Measurements from ENCODE around the gene ADAT1.
A peak's percentile ranks its signal among the peaks of the same experiment; 100 is the strongest.

ADAT1 gene, protein sequence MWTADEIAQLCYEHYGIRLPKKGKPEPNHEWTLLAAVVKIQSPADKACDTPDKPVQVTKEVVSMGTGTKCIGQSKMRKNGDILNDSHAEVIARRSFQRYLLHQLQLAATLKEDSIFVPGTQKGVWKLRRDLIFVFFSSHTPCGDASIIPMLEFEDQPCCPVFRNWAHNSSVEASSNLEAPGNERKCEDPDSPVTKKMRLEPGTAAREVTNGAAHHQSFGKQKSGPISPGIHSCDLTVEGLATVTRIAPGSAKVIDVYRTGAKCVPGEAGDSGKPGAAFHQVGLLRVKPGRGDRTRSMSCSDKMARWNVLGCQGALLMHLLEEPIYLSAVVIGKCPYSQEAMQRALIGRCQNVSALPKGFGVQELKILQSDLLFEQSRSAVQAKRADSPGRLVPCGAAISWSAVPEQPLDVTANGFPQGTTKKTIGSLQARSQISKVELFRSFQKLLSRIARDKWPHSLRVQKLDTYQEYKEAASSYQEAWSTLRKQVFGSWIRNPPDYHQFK

DNA sequence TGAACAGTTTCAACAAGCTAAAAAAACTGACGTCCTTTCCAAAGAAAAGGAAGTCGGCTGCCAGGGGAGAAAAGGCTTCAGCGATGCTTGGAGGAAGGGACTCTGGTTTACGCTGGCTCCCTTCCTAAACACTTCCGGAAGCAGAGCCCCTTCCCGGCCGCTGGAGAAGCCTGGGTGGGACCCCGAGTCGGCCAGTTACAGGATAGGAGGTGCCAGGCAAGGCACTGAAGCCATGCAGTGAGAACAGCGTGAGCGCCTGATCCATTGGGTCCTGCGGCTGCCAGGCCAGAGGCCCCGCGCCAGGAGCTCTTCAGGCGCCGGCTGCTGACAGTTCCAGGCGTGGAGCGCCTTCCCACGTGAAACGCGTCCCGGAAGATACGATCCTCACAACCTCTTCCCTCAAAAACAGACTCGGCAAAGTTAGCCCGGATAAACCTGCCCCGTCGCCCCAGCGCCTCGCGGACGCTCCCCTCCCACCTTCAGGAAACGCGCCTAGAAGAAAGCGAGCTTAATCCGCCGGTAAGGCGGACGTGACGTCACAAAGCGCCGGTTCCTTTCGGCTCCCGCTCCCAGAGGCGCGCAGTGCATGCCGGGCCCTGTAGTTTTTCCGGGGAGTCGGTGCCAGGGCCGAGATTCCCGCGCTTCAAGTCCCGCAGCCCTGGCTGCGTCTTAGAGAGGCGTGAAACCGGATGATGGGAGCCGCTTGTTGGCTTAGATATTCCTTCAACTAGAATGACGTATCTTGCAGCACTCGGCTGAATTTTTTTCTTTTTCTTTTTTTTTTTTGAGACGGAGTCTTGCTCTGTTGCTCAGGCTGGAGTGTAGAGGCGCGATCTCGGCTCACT lies at the start of gene ADAT1:
ADAT1 (minus strand) TSS at position 521 of the 845 bp plus-strand sequence. CDS start 2,482 bp downstream, outside the sequence.
- Histone ChIP-seq H3K9me3 (ENCODE audit: control insufficient read depth, insufficient read depth, low read length) (no peaks in the 10 kb centered on the region), H3K4me1 (ENCODE audit: insufficient read depth, low read length) (no peaks in the 10 kb centered on the region), H3K36me3 (ENCODE audit: insufficient read depth, low read length) (peaks cover 18% of the 10 kb centered on the region), H3K9ac (ENCODE audit: low read depth, low read length) (peak within 1 kb of the TSS; percentile 73)

DNA sequence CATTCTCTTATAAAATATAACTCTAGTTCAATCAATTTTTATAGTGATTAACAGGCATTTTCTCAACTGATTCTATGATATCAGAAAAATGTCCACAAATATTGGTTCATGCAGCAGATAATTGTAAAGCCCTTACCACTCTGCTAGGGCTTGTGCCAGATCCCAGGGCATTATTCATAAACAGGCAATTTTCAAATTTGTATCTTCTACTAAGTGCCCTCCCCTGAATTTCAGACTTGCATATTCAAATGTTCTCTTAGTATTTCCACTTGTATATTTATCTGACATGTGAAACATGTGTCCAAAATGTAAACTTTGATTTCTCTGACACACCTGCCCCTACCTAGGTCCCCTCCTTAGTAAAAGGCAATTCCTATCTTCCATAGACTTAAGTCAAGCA lies 44.4 kb upstream of the ADAT1 start:
- H3K9ac ChIP-seq (ENCODE audit: low read depth, low read length), result no peak overlapping the region

DNA sequence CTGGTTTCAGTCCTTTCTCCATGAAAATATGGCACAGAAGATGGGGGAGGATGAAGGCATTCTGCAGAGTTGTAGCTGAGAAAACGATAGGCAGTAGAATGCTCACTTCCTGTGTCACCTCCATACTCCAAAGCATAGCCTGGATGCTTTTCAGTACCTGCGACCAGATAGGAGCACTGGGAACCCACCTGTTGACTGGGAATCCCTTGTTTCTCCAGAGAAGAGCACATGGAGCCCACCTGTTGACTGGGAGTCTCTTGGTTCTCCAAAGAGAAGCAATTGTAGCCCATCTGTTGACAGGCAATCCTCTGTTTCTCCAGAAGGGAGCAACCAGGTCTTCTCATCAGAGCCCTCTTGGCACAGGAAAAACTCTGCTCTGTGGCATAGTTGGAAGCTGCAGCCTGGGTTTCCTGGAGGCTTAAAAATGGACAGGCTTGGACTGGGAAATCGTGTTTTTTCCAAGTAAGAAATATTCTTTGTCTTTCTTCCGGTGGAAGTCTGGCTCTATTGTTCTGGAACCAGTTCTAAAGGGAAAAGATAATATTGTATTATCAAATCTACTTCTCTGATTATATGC lies 37.7 kb upstream of the ADAT1 start:
- Histone ChIP-seq H3K9ac (ENCODE audit: low read depth, low read length) (no peak overlapping the region), H3K36me3 (ENCODE audit: insufficient read depth, low read length) (peaks cover 6% of the 10 kb centered on the region), H3K4me1 (ENCODE audit: insufficient read depth, low read length) (no peaks in the 10 kb centered on the region), H3K9me3 (ENCODE audit: control insufficient read depth, insufficient read depth, low read length) (no peaks in the 10 kb centered on the region)

More for the DNA sequence above, 44.4 kb upstream of the ADAT1 start:
- H3K36me3 ChIP-seq (ENCODE audit: insufficient read depth, low read length), result no peaks in the 10 kb centered on the region
- H3K4me1 ChIP-seq (ENCODE audit: insufficient read depth, low read length), result no peaks in the 10 kb centered on the region
- no peaks in the 10 kb centered on the region for H3K9me3 ChIP-seq (ENCODE audit: control insufficient read depth, insufficient read depth, low read length)

DNA sequence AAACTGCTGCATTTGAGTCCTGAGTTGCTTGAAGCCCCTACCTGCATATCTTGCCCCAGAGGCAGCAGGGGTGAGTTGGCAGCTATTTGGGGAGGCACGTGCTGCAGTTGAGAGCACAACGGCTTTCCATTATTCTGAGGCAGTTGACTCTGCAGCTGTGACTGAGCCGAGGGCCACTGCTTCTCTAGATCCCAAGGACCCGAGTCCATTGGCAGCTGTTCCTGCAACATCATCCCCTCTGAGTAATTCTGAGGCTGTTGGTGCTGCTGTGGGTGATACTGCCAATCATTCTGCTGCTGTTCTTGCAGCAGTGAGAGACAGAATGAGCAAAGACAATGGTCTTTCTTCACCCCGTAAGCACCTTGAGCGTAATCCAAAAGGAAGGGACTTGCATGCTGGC lies 37.2 kb upstream of the ADAT1 start:
- H3K9ac ChIP-seq (ENCODE audit: low read depth, low read length), result no peak overlapping the region
- H3K36me3 ChIP-seq (ENCODE audit: insufficient read depth, low read length), result peaks cover 6% of the 10 kb centered on the region
- H3K4me1 ChIP-seq (ENCODE audit: insufficient read depth, low read length), result no peaks in the 10 kb centered on the region
- H3K9me3 ChIP-seq (ENCODE audit: control insufficient read depth, insufficient read depth, low read length), result no peaks in the 10 kb centered on the region

DNA sequence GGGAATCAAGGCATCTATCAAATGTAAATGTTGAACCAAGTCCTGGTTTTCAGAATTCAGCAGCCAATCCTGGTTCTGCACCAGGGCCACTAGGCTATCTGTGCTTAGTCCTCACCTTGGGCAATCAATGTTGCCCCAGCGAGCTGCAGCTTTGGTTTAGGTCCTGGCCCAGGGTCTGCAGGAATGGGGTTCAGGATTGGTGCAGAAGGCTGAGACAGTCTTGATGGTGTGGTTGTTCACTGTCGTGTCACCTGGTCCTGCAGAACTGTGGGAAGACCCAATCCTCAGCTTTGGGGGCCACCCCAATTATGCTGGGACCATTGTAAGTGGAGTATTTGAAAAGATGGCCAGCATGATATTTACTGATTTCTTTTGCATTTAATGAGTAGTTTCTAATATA lies 35.1 kb upstream of the ADAT1 start:
- Histone ChIP-seq H3K36me3 (ENCODE audit: insufficient read depth, low read length) (peaks cover 6% of the 10 kb centered on the region), H3K9ac (ENCODE audit: low read depth, low read length) (no peak overlapping the region), H3K4me1 (ENCODE audit: insufficient read depth, low read length) (no peaks in the 10 kb centered on the region), H3K9me3 (ENCODE audit: control insufficient read depth, insufficient read depth, low read length) (no peaks in the 10 kb centered on the region)

DNA sequence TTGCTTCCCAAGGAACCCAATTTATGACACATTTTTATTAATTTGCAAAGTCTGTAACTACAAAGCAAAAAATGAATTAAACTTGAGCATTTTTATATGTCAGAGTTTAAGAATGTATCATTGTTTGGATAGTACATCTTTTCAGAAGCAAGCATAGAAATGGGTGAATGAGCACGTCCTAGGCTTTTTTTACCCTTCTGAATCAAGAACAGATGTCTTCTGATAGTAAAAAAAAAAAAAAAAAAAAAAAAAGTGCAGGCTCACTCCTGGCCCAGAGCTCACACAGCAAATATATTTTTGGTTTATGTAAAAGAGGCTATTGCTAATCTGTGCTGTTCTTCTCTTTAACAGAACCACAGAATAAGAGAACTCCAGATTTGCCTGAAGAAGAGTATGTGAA lies 30.8 kb upstream of the ADAT1 start:
- Histone ChIP-seq H3K36me3 (ENCODE audit: insufficient read depth, low read length) (peaks cover 6% of the 10 kb centered on the region), H3K9me3 (ENCODE audit: control insufficient read depth, insufficient read depth, low read length) (no peaks in the 10 kb centered on the region; the same call in 1 of the 2 replicates), H3K9ac (ENCODE audit: low read depth, low read length) (no peak overlapping the region), H3K4me1 (ENCODE audit: insufficient read depth, low read length) (no peaks in the 10 kb centered on the region)

DNA sequence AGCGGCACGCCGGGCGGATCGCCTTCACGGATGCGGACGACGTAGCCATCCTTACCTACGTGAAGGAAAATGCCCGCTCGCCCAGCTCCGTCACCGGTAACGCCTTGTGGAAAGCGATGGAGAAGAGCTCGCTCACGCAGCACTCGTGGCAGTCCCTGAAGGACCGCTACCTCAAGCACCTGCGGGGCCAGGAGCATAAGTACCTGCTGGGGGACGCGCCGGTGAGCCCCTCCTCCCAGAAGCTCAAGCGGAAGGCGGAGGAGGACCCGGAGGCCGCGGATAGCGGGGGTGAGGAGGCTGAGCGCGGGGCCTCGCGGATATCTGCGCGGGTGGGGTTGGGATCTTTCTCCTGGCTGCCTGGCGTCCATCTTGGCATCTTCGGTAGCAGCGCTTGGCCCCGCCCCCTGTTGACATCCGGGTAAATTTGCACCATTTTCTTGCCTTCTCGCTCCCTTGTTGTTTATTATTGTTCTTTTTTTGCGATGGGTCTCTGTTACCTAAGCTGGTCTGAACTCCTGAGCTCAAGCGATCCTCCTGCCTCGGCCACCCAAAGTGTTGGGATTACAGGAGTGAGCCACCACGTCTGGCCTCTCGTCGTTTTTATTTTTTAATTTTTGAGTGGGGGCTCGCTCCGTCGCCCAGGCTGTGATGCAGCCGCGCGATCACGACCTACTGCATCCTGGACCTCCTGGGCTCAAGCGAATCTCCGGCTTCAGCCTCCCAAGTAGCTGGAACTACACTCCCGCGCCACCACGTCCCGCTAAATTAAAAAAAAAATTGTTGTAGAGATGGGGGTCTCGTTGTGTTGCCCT lies 25.4 kb upstream of the ADAT1 start:
- peaks cover 10% of the 10 kb centered on the region for H3K36me3 ChIP-seq (ENCODE audit: insufficient read depth, low read length)
- H3K4me1 ChIP-seq (ENCODE audit: insufficient read depth, low read length), result peaks cover 5% of the 10 kb centered on the region; the same call in 1 of the 2 replicates
- no peaks in the 10 kb centered on the region; the same call in 1 of the 2 replicates for H3K9me3 ChIP-seq (ENCODE audit: control insufficient read depth, insufficient read depth, low read length)
- H3K9ac ChIP-seq (ENCODE audit: low read depth, low read length), result peak overlapping the region; percentile 98

DNA sequence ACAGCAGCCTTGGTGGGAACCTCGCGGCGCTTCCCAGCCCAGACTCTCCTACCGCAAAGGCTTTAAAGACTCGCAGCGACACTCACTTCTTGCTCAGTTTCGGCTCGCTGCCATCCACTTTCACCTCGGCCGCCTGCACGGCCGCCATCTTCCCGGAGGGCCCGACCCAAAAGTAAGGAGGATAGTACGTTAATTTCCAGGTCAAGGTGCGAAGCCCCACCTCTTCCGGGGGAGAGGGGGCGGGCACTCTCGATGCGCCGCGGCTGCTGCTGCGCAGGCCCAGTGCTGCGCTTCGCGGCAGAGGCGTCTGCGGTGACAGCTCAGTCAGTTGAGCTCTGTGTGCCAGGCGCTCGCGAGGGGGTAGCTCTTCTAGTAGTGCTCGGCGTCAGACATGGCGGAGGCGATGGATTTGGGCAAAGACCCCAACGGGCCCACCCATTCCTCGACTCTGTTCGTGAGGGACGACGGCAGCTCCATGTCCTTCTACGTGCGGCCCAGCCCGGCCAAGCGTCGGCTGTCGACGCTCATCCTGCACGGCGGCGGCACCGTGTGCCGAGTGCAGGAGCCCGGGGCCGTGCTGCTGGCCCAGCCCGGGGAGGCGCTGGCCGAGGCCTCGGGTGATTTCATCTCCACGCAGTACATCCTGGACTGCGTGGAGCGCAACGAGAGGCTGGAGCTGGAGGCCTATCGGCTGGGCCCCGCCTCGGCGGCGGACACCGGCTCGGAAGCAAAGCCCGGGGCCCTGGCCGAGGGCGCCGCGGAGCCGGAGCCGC lies 24.6 kb upstream of the ADAT1 start, which contains the start of the genes KARS1 and TERF2IP:
KARS1 (minus strand) TSS at position 174 of the 773 bp plus-strand sequence; CDS start at position 148, 26 bp downstream.
TERF2IP (plus strand) TSS at position 282 of the 773 bp plus-strand sequence; CDS start at position 392, 110 bp downstream.
- Histone ChIP-seq H3K4me1 (ENCODE audit: insufficient read depth, low read length) (peaks cover 5% of the 10 kb centered on the region; the same call in 1 of the 2 replicates), H3K9ac (ENCODE audit: low read depth, low read length) (peak within 1 kb of the TSS; percentile 98), H3K9me3 (ENCODE audit: control insufficient read depth, insufficient read depth, low read length) (no peaks in the 10 kb centered on the region; the same call in 1 of the 2 replicates), H3K36me3 (ENCODE audit: insufficient read depth, low read length) (peaks cover 11% of the 10 kb centered on the region)

DNA sequence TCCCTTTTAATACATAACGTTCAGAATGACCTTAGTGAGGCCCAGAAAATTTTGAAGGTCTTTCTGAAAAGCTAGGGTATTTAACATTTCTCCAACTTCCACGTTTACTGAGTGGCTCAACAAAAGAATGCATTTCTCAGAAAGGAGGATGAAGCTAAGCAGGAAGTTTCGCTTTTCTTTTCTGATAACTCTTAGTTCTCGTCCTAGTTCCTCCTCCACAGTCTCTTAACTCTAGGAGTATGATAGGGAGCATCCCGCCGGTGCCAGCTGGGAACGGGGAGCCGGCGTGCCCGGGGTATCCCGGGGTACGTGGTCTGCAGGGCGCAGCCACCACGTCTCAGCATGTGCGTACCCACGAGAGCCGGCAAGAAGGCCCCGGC lies 24.0 kb upstream of the ADAT1 start:
- H3K4me1 ChIP-seq (ENCODE audit: insufficient read depth, low read length), result peaks cover 5% of the 10 kb centered on the region; the same call in 1 of the 2 replicates

DNA sequence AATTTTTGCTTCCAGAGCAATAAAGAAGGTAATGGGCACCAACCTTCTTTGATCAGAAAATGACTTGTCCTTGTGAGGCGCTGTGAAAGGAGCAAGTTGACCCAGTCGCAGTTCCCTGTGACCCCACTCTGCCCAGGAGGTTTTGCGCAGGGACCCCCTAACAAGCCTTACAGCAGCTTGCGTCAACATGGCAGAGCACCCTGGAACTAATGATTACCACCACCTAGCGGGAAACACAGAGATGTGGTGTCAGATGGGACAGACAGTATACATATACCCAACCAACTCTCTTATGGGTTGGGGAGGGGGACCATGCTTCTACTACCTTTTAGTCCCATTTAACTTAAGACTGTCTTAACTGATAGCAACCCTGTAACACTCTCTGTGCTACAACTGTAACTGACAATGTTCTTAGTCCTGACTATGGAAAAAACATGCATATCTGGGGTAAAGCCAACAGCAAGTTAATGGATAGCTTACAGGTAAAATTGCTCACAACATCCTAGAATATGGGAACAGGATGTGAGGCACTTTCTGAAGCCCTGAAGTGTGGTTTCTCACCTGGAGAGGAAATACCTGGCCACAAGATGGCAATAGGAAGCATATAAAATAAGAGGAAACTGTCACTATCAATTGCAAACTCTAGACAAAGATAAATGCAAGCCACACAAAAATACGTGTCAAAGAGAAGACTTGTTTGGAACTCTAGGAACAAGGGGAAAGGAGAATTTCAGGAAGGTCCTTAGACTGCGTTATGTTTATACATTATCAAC lies 21.3 kb upstream of the ADAT1 start:
- Histone ChIP-seq H3K4me1 (ENCODE audit: insufficient read depth, low read length) (peaks cover 5% of the 10 kb centered on the region; the same call in 1 of the 2 replicates), H3K9ac (ENCODE audit: low read depth, low read length) (no peak overlapping the region), H3K36me3 (ENCODE audit: insufficient read depth, low read length) (peaks cover 21% of the 10 kb centered on the region), H3K9me3 (ENCODE audit: control insufficient read depth, insufficient read depth, low read length) (no peaks in the 10 kb centered on the region; the same call in 1 of the 2 replicates)

More for the DNA sequence above, 24.0 kb upstream of the ADAT1 start:
- Histone ChIP-seq H3K9ac (ENCODE audit: low read depth, low read length) (peak overlapping the region; percentile 98), H3K36me3 (ENCODE audit: insufficient read depth, low read length) (peaks cover 13% of the 10 kb centered on the region), H3K9me3 (ENCODE audit: control insufficient read depth, insufficient read depth, low read length) (no peaks in the 10 kb centered on the region; the same call in 1 of the 2 replicates)

DNA sequence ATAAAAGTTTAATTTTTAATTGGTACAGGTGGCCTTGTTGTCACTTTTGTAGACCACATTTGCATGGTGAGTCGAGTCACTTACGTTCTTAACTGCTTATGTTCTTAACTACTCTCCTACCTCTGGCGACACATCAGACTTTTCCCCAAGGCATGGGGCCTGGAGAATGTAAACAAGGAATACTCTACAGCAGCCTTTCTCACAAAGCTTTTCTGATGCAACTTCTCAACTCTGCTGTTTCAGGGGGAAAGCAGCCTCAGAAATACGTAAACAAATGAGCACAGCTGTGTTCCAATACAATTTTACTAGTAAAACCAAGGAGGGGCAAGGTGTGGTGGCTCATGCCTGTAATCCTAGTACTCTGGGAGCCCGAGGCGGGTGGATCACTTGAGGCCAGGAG lies 17.5 kb upstream of the ADAT1 start:
- H3K9ac ChIP-seq (ENCODE audit: low read depth, low read length), result no peak overlapping the region
- H3K36me3 ChIP-seq (ENCODE audit: insufficient read depth, low read length), result peaks cover 34% of the 10 kb centered on the region

DNA sequence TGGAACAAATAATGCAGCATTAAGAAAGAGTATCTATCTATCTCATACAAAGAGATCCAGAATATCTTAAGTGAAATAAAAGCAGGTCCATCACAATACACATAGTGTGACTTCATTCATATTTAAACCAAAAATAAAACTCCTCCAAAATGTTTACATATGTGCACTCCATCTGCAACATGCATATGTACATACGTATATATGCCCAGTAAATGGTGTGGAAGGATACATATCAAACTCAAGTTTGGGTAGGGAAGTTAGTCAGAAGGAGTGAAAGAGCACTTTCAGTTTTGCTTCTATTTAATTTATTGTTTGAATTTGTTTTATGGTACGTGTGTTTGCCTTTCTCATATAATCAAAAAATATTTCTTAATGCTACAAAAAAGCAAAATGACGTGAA lies 12.0 kb upstream of the ADAT1 start:
- no peaks in the 10 kb centered on the region for H3K4me1 ChIP-seq (ENCODE audit: insufficient read depth, low read length)
- H3K9me3 ChIP-seq (ENCODE audit: control insufficient read depth, insufficient read depth, low read length), result no peaks in the 10 kb centered on the region
- H3K9ac ChIP-seq (ENCODE audit: low read depth, low read length), result no peak overlapping the region
- H3K36me3 ChIP-seq (ENCODE audit: insufficient read depth, low read length), result peaks cover 50% of the 10 kb centered on the region

More for the DNA sequence above, 17.5 kb upstream of the ADAT1 start:
- Histone ChIP-seq H3K9me3 (ENCODE audit: control insufficient read depth, insufficient read depth, low read length) (no peaks in the 10 kb centered on the region), H3K4me1 (ENCODE audit: insufficient read depth, low read length) (peaks cover 5% of the 10 kb centered on the region; the same call in 1 of the 2 replicates)
